Upper lobe of left lung (tissue), 6 donors: Measurements from ENCODE around the gene SLFN5. TPM values are rescaled to one million over a fixed set of nuclear protein-coding genes. Genes with fewer than 3 reads are reported as not detected.
A peak's percentile ranks its signal among the peaks of the same experiment; 100 is the strongest.

Experiments used
- ATAC-seq, 2 donors: fragments of 200-7000 bp; cut with Tn5 transposase; one replicate each; pipeline ENCODE4 v1.9.1; 2022; ENCODE audit warnings: mild to moderate bottlenecking in 2 of 2, moderate library complexity in 2 of 2; ENCODE audit not compliant: low FRiP score in 2 of 2
- DNase-seq, 2 donors: peaks; one replicate each; pipeline ENCODE4 v3.0.0-alpha.2; 2019 to 2020
- H3K27ac ChIP-seq, 4 donors: fragments of 200-600 bp; sonication (generic); one replicate each; pipeline ENCODE4 v1.5.1; 2016 to 2019
- H3K27me3 ChIP-seq, 4 donors: fragments of 200-600 bp; sonication (generic); one replicate each; pipeline ENCODE4 v1.5.1; 2017 to 2019
- H3K36me3 ChIP-seq, 4 donors: fragments of 200-600 bp; sonication (generic); one replicate each; pipeline ENCODE4 v1.5.1; 2016 to 2019
- H3K4me1 ChIP-seq, 4 donors: fragments of 200-600 bp; sonication (generic); one replicate each; pipeline ENCODE4 v1.5.1; 2018 to 2019
- H3K4me3 ChIP-seq, 4 donors: fragments of 200-600 bp; sonication (generic); one replicate each; pipeline ENCODE4 v1.5.1; 2017 to 2019; ENCODE audit warnings: mild to moderate bottlenecking in 2 of 4, moderate library complexity in 1 of 4
- H3K9me3 ChIP-seq, 4 donors: fragments of 200-600 bp; sonication (generic); one replicate each; pipeline ENCODE4 v1.5.1; 2018 to 2019
- EP300 ChIP-seq, 4 donors: sonication (generic); formaldehyde crosslinking; IDR thresholded peaks; one replicate each; pipeline ENCODE4 v1.5.1; 2017; ENCODE audit warnings: antibody characterized with exemption in 4 of 4, control low read depth in 2 of 4
- POLR2A ChIP-seq, 4 donors: fragments of 450-650 bp; IDR thresholded peaks; one replicate each; pipeline ENCODE4 v1.5.1; 2016 to 2017; ENCODE audit warnings: antibody characterized with exemption in 4 of 4, mild to moderate bottlenecking in 2 of 4
- POLR2AphosphoS5 ChIP-seq, 2 donors: sonication (generic); formaldehyde crosslinking; IDR thresholded peaks; one replicate each; pipeline ENCODE4 v1.5.1; 2017; ENCODE audit warnings: antibody characterized with exemption in 2 of 2
- WGBS, 2 donors: methylation state at CpG; one replicate each; pipeline ENCODE4 v1.1.5; 2017 to 2018; 5-methylcytosine and 5-hydroxymethylcytosine counted together
- total RNA-seq, 6 donors: library from RNA; depleted of rRNA in 4 of 6; stranded (reverse); fragments of >200 nt in 4 of 6; gene quantifications; one replicate each; pipeline versions ENCODE4 v1.1.0 to v1.2.1, GENCODE V29; 2016 to 2021
- TF ChIP-seq, protein P1 (sequence below), 6 experiments: fragments of 450-650 bp in 4 of 6; fragments of 200-600 bp in 2 of 6; sonication (generic) in 2 of 6; IDR thresholded peaks; one replicate each; pipeline ENCODE4 v1.5.1; 2016 to 2019; ENCODE audit warnings: antibody characterized with exemption in 6 of 6
- donor health status: DM: no; HTN: no; CAD: no; lungs with moderate emphysema.
- donor health status: DM: no; HTN: yes; CAD: no; lungs with severe emphysema.

Gene SLFN5
- total RNA-seq, 6 donors from 2014 or later = 26.7 to 48.5 (median 43.2) TPM

DNA sequence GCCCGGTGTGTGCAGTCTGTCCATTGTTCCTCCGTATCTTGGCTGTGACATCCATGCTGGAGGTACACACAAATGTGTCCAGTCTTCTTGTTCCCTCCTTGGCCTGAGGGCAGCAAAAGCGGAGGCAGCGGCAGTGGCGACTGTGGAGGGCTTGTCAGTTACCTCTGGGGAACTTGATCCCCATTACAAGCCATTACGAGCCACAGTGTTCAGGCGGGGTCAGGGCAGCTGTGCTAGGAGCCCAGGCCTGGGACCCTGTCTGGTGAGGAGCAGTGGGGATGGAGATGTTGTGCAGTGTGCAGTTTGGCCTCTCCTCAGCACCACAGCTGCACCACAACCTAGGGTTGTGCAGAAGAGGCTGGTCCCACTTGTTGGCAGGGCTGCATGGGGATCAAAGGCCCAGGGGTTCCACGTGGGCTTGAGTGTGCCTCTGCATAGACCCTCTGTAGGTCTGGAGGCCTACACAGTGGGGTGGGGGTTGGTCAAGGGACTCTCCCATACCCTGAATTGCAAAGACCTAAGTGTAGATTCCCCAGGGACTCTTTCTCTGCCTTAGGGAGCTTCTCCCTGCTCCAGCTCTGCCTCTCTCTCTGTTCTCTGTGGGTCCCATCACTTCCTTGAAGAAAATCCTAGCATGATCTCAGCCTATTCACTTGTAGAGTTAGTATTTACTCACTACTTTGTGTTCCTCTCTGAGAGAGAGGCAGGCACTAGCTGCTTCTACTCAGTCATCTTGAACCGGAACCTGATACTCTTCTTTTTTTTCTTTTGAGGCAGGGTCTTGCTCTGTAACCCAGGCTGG, 71.7 kb downstream of the SLFN5 start:
- H3K4me1 ChIP-seq = peaks cover 24 to 31% (median 28%) of the 10 kb centered on the region in 4 donors
- peak overlapping the region; percentile 33 to 82 (median 73) for H3K27ac ChIP-seq
- ATAC-seq = no peak
- WGBS, 2 donors = 79 to 88% methylated on average over 3 to 9 of the region's 9 CpGs
- no peaks in the 10 kb centered on the region for H3K36me3 ChIP-seq
- peak overlapping the region in 1 of 4 donors; percentile 42 for H3K4me3 ChIP-seq
- H3K27me3 ChIP-seq = no peaks in the 10 kb centered on the region
- H3K9me3 ChIP-seq = no peaks in the 10 kb centered on the region
- peak in 1 of 2 donors; percentile 46 for DNase-seq
- TF ChIP-seq POLR2A (IDR thresholded peaks at IDR 0.05) (no peak), EP300 (IDR thresholded peaks at IDR 0.05) (no peak), POLR2AphosphoS5 (IDR thresholded peaks at IDR 0.05) (no peak)
- TF ChIP-seq, protein P1, sequence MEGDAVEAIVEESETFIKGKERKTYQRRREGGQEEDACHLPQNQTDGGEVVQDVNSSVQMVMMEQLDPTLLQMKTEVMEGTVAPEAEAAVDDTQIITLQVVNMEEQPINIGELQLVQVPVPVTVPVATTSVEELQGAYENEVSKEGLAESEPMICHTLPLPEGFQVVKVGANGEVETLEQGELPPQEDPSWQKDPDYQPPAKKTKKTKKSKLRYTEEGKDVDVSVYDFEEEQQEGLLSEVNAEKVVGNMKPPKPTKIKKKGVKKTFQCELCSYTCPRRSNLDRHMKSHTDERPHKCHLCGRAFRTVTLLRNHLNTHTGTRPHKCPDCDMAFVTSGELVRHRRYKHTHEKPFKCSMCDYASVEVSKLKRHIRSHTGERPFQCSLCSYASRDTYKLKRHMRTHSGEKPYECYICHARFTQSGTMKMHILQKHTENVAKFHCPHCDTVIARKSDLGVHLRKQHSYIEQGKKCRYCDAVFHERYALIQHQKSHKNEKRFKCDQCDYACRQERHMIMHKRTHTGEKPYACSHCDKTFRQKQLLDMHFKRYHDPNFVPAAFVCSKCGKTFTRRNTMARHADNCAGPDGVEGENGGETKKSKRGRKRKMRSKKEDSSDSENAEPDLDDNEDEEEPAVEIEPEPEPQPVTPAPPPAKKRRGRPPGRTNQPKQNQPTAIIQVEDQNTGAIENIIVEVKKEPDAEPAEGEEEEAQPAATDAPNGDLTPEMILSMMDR (IDR thresholded peaks at IDR 0.05) = no peak

DNA sequence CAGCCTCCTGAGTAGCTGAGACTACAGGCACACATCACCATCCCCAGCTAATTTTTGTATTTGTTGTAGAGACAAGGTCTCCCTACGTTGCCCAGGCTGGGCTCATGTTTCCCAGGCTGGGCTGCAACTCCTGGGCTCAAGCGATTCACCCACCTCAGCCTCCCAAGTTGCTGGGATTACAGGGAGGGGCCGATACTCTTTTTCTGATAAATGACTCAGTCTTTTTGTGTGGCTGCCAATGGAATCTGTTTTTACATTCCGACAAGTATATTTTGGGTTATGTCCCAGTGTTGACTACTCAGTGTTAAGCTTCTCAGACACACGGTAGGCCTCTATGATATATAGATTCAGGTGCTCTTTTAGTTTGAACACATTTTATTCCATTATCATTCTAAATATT, 72.4 kb downstream of the SLFN5 start:
- H3K27me3 ChIP-seq = no peaks in the 10 kb centered on the region
- peaks cover 24 to 31% (median 28%) of the 10 kb centered on the region in 4 donors for H3K4me1 ChIP-seq
- H3K4me3 ChIP-seq = no peak overlapping the region
- H3K27ac ChIP-seq = peak overlapping the region in 3 of 4 donors; percentile 72 to 82 (median 74)
- TF ChIP-seq POLR2AphosphoS5 (IDR thresholded peaks at IDR 0.05) = no peak
- TF ChIP-seq POLR2A (IDR thresholded peaks at IDR 0.05) = no peak
- TF ChIP-seq, protein P1 (IDR thresholded peaks at IDR 0.05) = no peak
- TF ChIP-seq EP300 (IDR thresholded peaks at IDR 0.05) = no peak
- 38 to 49% methylated on average over 4 to 5 of the region's 5 CpGs for WGBS, 2 donors
- DNase-seq (no peak), ATAC-seq (peak in 1 of 2 donors; percentile 25)
- H3K36me3 ChIP-seq = no peaks in the 10 kb centered on the region
- H3K9me3 ChIP-seq = no peaks in the 10 kb centered on the region

DNA sequence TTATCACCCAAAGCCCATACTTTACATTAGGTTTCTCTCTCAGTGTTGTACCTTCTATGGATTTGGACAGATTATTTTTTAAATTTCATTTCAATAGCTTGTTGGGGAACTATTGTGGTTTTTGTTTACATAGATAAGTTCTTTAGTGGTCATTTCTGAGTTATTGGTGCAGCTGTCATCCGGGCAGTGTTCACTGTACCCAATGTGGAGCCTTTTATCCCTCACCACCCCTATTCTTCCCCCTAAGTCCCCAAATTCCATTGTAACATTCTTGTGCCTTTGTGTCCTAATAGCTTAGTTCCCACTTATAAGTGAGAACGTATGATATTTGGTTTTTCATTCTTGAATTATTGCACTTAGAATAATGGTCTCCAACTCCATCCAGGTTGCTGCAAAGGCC, 73.1 kb downstream of the SLFN5 start:
- no peaks in the 10 kb centered on the region for H3K27me3 ChIP-seq
- 88 to 89% methylated on average over 2 of the region's 2 CpGs for WGBS, 2 donors
- H3K4me1 ChIP-seq = peaks cover 24 to 31% (median 28%) of the 10 kb centered on the region in 4 donors
- no peak overlapping the region for H3K27ac ChIP-seq
- H3K9me3 ChIP-seq = no peaks in the 10 kb centered on the region
- no peak overlapping the region for H3K4me3 ChIP-seq
- ATAC-seq (no peak), DNase-seq (no peak)
- no peak for TF ChIP-seq POLR2A (IDR thresholded peaks at IDR 0.05)
- no peaks in the 10 kb centered on the region for H3K36me3 ChIP-seq

DNA sequence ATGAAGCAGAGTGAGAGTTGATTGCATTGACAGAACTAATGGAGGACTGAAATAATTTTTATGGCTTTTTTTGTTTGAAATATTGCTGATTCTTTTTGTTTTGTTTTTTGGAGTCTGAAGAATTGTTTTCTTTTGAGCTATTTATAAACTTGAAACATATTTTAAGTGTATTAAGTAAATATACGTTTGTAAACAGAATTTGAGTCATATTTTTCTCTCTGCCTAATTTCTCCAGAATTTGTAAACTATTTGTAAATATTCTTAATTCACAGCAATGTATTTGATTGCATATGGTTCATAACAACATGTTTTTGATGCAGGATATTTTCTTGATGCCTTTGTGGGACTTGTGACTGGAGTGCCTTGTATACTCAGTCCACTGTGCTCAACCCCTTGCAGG, 79.9 kb downstream of the SLFN5 start:
- Histone ChIP-seq H3K36me3 (no peaks in the 10 kb centered on the region), H3K4me1 (no peaks in the 10 kb centered on the region), H3K9me3 (peaks cover 0 to 4% (median 0%) of the 10 kb centered on the region in 4 donors), H3K27ac (no peak overlapping the region), H3K27me3 (no peaks in the 10 kb centered on the region), H3K4me3 (no peak overlapping the region)
- DNase-seq (no peak), ATAC-seq (no peak)
- WGBS, 2 donors = 93 to 96% methylated on average over 1 of the region's 1 CpG
- no peak for TF ChIP-seq POLR2AphosphoS5 (IDR thresholded peaks at IDR 0.05)
- TF ChIP-seq, protein P1 (IDR thresholded peaks at IDR 0.05) = no peak
- TF ChIP-seq EP300 (IDR thresholded peaks at IDR 0.05) = no peak

Other genes starting within 250 kb of the SLFN5 start
- 10 to 100 TPM; 17.6 to 30.8 (median 25.3) TPM for gene RFFL, start 179.4 kb upstream of the SLFN5 start, total RNA-seq
- 10 to 100 TPM in 2 of 6 donors, 1 to 10 TPM in 4; 3.5 to 14.7 (median 7.5) TPM for gene RAD51D, start 123.2 kb upstream of the SLFN5 start, total RNA-seq
- gene FNDC8, start 121.5 kb upstream of the SLFN5 start, total RNA-seq = not detected
- 10 to 100 TPM in 5 of 6 donors, 1 to 10 TPM in 1; 6.7 to 14.6 (median 11.1) TPM for gene NLE1, start 100.8 kb upstream of the SLFN5 start, total RNA-seq
- gene UNC45B, start 95.3 kb upstream of the SLFN5 start, total RNA-seq = under 1 TPM in 4 of 6 donors, not detected in 2; 0.10 to 0.61 (median 0.20) TPM
- not detected for gene SLC35G3, start 48.7 kb upstream of the SLFN5 start, total RNA-seq
- gene SLFN11, start 130.5 kb downstream of the SLFN5 start, total RNA-seq = 100 to 1,000 TPM in 2 of 6 donors, 10 to 100 TPM in 4; 33.6 to 101 (median 57.0) TPM
- gene SLFN12, start 189.4 kb downstream of the SLFN5 start, total RNA-seq = 10 to 100 TPM in 5 of 6 donors, 1 to 10 TPM in 1; 7.0 to 26.2 (median 12.3) TPM
- 10 to 100 TPM in 4 of 6 donors, 1 to 10 TPM in 2; 9.1 to 46.8 (median 19.2) TPM for gene SLFN13, start 205.7 kb downstream of the SLFN5 start, total RNA-seq